Measurements from ENCODE around the gene CDC42BPB. TPM values are rescaled to one million over a fixed set of nuclear protein-coding genes. Genes with fewer than 3 reads are reported as not detected.
A peak's percentile ranks its signal among the peaks of the same experiment; 100 is the strongest.

CDC42BPB gene
- total and polyA plus RNA-seq, 2 of the 13 experiments (the other 11 are each of a cell fraction or from before 2014, with no cell fraction given), result 19.7 to 32.3 TPM

DNA sequence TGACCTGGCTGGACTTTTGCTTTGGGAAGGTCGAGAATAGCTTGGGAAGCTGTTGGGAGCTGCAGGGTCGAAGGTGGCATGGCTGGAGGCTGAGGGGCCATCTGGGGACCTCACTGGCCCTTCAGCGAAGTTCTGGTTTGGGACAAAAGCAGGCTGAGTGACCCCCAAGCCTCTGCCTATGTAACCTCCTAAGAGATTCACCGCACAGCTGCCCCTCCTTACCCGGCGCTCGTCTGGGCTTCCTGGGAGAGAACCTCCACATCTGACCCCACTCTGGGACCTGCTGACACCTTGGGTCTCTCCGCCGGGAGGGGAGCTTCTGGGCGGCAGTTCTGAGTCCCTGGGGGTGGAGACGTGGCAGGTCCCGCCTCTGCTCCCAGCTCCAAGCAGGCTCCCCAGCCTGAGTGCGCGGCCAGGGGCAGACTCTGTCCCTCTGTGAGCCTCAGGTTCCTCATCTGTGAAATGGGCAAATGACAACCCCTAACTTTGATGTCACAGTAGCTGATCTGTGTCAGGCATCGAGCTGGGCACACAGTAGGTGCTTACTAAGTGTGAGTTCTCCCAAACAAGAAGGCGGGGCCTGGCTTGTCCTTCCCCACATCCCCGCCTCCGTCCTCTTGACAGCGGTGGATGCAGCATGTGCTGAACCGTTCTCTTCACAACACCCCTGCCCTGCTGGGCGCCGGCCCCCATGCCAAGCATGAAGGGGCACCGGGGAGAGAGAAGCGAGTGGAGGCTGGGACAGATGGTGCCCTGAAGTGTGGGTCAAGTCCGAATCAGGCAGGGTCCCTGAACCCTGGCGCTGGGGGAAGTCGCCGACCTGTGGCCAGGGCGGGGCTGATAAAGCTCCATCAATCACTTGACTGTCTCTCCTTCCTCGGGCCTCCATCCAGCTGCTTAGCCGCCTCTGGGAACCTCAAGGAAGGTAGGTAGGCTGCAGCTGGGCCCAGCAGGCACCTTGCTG, 40.9 kb upstream of the CDC42BPB start (continued):
- TF ChIP-seq IKZF4 (CRISPR knock-in tag; IDR thresholded peaks at IDR 0.05; ENCODE audit: borderline replicate concordance, low read depth, not compliant biosample characterization) (peak; percentile 5), ZNF232 (CRISPR knock-in tag; IDR thresholded peaks at IDR 0.05; ENCODE audit: borderline replicate concordance) (peak; percentile 34; the same call in 1 of the 2 replicates), BRCA1 (CRISPR knock-in tag; IDR thresholded peaks at IDR 0.05) (no peak), ZNF572 (CRISPR knock-in tag; IDR thresholded peaks at IDR 0.05) (0 out of 2 replicates have a peak, but pooled peaks have one; percentile 30), NR2F6 (IDR thresholded peaks at IDR 0.05) (no peak), NR2F6 (CRISPR knock-in tag; IDR thresholded peaks at IDR 0.05) (peak; percentile 35; the same call in 1 of the 2 replicates), ZNF891 (CRISPR knock-in tag; IDR thresholded peaks at IDR 0.05) (0 out of 2 replicates have a peak, but pooled peaks have one; percentile 11), ZNF83 (CRISPR knock-in tag; IDR thresholded peaks at IDR 0.05; ENCODE audit: borderline replicate concordance) (0 out of 2 replicates have a peak, but pooled peaks have one; percentile 26), ZNF761 (CRISPR knock-in tag; conservative IDR thresholded peaks at IDR 0.05) (0 out of 2 replicates have a peak, but pooled peaks have one; percentile 14), MEIS2 (CRISPR knock-in tag; IDR thresholded peaks at IDR 0.05) (0 out of 2 replicates have a peak, but pooled peaks have one; percentile 54), TRIM24 (CRISPR knock-in tag; IDR thresholded peaks at IDR 0.05) (no peak), ADNP (CRISPR knock-in tag; IDR thresholded peaks at IDR 0.05) (peak; percentile 83), ZNF557 (CRISPR knock-in tag; IDR thresholded peaks at IDR 0.05) (no peak), ZKSCAN8 (CRISPR knock-in tag; IDR thresholded peaks at IDR 0.05; ENCODE audit: borderline replicate concordance) (0 out of 2 replicates have a peak, but pooled peaks have one; percentile 36), MAFF (IDR thresholded peaks at IDR 0.05; ENCODE audit: low read depth, low read length) (no peak), AGO2 (optimal IDR thresholded peaks at IDR 0.05; ENCODE audit: low read depth, low read length) (peak; percentile 23), HNRNPL (IDR thresholded peaks at IDR 0.05; ENCODE audit: low read depth, low read length) (peak; percentile 77; the same call in 1 of the 2 replicates), ZNF230 (CRISPR knock-in tag; IDR thresholded peaks at IDR 0.05) (0 out of 2 replicates have a peak, but pooled peaks have one; percentile 44), MTF1 (CRISPR knock-in tag; IDR thresholded peaks at IDR 0.05) (no peak), FOXC1 (CRISPR knock-in tag; IDR thresholded peaks at IDR 0.05; ENCODE audit: borderline replicate concordance) (no peak), TBX3 (IDR thresholded peaks at IDR 0.05; ENCODE audit: borderline replicate concordance) (no peak), ARHGAP35 (CRISPR knock-in tag; IDR thresholded peaks at IDR 0.05; ENCODE audit: borderline replicate concordance) (peak; percentile 37; the same call in 1 of the 2 replicates), RCOR2 (CRISPR knock-in tag; IDR thresholded peaks at IDR 0.05) (peak; percentile 68)
- TF ChIP-seq, protein P1, sequence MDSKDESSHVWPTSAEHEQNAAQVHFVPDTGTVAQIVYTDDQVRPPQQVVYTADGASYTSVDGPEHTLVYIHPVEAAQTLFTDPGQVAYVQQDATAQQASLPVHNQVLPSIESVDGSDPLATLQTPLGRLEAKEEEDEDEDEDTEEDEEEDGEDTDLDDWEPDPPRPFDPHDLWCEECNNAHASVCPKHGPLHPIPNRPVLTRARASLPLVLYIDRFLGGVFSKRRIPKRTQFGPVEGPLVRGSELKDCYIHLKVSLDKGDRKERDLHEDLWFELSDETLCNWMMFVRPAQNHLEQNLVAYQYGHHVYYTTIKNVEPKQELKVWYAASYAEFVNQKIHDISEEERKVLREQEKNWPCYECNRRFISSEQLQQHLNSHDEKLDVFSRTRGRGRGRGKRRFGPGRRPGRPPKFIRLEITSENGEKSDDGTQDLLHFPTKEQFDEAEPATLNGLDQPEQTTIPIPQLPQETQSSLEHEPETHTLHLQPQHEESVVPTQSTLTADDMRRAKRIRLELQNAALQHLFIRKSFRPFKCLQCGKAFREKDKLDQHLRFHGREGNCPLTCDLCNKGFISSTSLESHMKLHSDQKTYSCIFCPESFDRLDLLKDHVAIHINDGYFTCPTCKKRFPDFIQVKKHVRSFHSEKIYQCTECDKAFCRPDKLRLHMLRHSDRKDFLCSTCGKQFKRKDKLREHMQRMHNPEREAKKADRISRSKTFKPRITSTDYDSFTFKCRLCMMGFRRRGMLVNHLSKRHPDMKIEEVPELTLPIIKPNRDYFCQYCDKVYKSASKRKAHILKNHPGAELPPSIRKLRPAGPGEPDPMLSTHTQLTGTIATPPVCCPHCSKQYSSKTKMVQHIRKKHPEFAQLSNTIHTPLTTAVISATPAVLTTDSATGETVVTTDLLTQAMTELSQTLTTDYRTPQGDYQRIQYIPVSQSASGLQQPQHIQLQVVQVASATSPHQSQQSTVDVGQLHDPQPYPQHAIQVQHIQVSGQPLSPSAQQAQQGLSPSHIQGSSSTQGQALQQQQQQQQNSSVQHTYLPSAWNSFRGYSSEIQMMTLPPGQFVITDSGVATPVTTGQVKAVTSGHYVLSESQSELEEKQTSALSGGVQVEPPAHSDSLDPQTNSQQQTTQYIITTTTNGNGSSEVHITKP (CRISPR knock-in tag; IDR thresholded peaks at IDR 0.05; ENCODE audit: low read depth), result peak; percentile 65; the same call in 1 of the 2 replicates
- TF ChIP-seq, protein P2, sequence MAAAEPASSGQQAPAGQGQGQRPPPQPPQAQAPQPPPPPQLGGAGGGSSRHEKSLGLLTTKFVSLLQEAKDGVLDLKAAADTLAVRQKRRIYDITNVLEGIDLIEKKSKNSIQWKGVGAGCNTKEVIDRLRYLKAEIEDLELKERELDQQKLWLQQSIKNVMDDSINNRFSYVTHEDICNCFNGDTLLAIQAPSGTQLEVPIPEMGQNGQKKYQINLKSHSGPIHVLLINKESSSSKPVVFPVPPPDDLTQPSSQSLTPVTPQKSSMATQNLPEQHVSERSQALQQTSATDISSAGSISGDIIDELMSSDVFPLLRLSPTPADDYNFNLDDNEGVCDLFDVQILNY (CRISPR knock-in tag; conservative IDR thresholded peaks at IDR 0.05), result 0 out of 2 replicates have a peak, but pooled peaks have one; percentile 38
